Measurements from ENCODE around the gene KRT26. TPM values are rescaled to one million over a fixed set of nuclear protein-coding genes. Genes with fewer than 3 reads are reported as not detected.
A peak's percentile ranks its signal among the peaks of the same experiment; 100 is the strongest.

Gene KRT26
- polyA plus RNA-seq, 2 of the 4 experiments (the other 2 are of a cell fraction), result not detected

DNA sequence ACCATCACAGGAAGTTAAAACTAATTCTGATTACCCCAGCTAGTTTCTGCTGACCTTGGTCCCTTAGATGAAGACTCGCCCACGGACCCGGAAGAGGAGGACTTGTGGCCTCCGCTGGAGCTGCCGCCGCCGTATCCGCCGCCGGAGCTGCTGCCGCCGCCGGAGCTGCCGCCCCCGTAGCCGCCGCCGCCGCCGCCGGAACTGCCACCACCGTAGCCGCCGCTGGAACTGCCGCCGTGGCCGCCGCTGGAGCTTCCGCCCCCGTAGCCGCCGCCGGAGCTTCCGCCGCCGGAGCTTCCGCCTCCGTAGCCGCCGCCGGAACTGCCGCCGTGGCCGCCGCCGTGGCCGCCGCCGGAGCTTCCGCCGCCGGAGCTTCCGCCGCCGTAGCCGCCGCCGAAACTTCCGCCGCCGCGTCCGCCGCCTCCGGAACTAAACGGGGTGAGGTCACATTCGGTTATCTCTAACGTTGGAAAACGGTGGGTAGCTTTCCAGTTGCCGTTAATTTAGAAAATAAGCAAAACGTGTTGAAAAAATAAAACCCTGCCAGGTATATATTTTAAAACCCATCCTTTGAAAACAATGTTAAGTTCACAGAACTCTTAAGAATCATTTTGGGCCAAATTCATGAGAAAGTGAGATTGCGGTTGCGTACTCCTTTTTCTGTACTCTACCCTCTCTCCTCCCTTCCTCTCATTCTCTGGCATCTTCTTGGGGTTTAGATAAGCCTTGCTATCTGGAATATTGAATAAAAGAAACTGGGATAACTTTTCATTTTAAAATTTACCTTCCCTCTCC lies 46.9 kb upstream of the KRT26 start (continued):
- no peak for TF ChIP-seq CBX2 (IDR thresholded peaks at IDR 0.05; ENCODE audit: borderline replicate concordance, low read depth)
- no peak for TF ChIP-seq HOXB5 (CRISPR knock-in tag; IDR thresholded peaks at IDR 0.05)
- no peak for TF ChIP-seq EP300 (IDR thresholded peaks at IDR 0.05)
- no peak for TF ChIP-seq RARB (CRISPR knock-in tag; IDR thresholded peaks at IDR 0.05)
- TF ChIP-seq, protein P1, sequence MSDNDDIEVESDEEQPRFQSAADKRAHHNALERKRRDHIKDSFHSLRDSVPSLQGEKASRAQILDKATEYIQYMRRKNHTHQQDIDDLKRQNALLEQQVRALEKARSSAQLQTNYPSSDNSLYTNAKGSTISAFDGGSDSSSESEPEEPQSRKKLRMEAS (IDR thresholded peaks at IDR 0.05), result no peak
- TF ChIP-seq ZNF302 (CRISPR knock-in tag; IDR thresholded peaks at IDR 0.05), result no peak
- TF ChIP-seq, protein P2, sequence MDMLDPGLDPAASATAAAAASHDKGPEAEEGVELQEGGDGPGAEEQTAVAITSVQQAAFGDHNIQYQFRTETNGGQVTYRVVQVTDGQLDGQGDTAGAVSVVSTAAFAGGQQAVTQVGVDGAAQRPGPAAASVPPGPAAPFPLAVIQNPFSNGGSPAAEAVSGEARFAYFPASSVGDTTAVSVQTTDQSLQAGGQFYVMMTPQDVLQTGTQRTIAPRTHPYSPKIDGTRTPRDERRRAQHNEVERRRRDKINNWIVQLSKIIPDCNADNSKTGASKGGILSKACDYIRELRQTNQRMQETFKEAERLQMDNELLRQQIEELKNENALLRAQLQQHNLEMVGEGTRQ (IDR thresholded peaks at IDR 0.05), result no peak
- TF ChIP-seq FOSB (CRISPR knock-in tag; IDR thresholded peaks at IDR 0.05), result 0 out of 2 replicates have a peak, but pooled peaks have one; percentile 67
- TF ChIP-seq HDAC2 (IDR thresholded peaks at IDR 0.05), result no peak
- no peak for TF ChIP-seq ZSCAN20 (CRISPR knock-in tag; IDR thresholded peaks at IDR 0.05)
- no peak for TF ChIP-seq SREBF2 (IDR thresholded peaks at IDR 0.05)
- TF ChIP-seq MAZ (IDR thresholded peaks at IDR 0.05; ENCODE audit: borderline replicate concordance, low read depth, low read length), result no peak
- TF ChIP-seq ZC3H11A (IDR thresholded peaks at IDR 0.05), result no peak
- TF ChIP-seq SMC3 (IDR thresholded peaks at IDR 0.05), result no peak
- no peak for TF ChIP-seq HEYL (CRISPR knock-in tag; IDR thresholded peaks at IDR 0.05)
- no peak for TF ChIP-seq ZFP36 (IDR thresholded peaks at IDR 0.05; ENCODE audit: borderline replicate concordance, partially characterized antibody)
- TF ChIP-seq, protein P3, sequence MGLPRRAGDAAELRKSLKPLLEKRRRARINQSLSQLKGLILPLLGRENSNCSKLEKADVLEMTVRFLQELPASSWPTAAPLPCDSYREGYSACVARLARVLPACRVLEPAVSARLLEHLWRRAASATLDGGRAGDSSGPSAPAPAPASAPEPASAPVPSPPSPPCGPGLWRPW (IDR thresholded peaks at IDR 0.05), result no peak
- peak; percentile 77; the same call in 1 of the 2 replicates for TF ChIP-seq PHF8 (IDR thresholded peaks at IDR 0.05; ENCODE audit: borderline replicate concordance, low read depth)
- TF ChIP-seq, protein P4, sequence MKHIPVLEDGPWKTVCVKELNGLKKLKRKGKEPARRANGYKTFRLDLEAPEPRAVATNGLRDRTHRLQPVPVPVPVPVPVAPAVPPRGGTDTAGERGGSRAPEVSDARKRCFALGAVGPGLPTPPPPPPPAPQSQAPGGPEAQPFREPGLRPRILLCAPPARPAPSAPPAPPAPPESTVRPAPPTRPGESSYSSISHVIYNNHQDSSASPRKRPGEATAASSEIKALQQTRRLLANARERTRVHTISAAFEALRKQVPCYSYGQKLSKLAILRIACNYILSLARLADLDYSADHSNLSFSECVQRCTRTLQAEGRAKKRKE (CRISPR knock-in tag; IDR thresholded peaks at IDR 0.05; ENCODE audit: low read depth), result 0 out of 2 replicates have a peak, but pooled peaks have one; percentile 40
- TF ChIP-seq, protein P5, sequence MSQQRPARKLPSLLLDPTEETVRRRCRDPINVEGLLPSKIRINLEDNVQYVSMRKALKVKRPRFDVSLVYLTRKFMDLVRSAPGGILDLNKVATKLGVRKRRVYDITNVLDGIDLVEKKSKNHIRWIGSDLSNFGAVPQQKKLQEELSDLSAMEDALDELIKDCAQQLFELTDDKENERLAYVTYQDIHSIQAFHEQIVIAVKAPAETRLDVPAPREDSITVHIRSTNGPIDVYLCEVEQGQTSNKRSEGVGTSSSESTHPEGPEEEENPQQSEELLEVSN (IDR thresholded peaks at IDR 0.05; ENCODE audit: borderline replicate concordance, low read depth), result no peak; the same call in 1 of the 2 replicates
- TF ChIP-seq MAFK (IDR thresholded peaks at IDR 0.05; ENCODE audit: partially characterized antibody), result peak; percentile 69
- TF ChIP-seq FOSL2 (IDR thresholded peaks at IDR 0.05), result no peak
- no peak for TF ChIP-seq FOSL2 (CRISPR knock-in tag; IDR thresholded peaks at IDR 0.05)
- TF ChIP-seq KDM5A (IDR thresholded peaks at IDR 0.05), result no peak
- TF ChIP-seq KDM1A (IDR thresholded peaks at IDR 0.05; ENCODE audit: low read depth), result no peak
- TF ChIP-seq EHF (CRISPR knock-in tag; IDR thresholded peaks at IDR 0.05), result no peak
- no peak; a peak in 1 of 4 replicates for TF ChIP-seq CEBPB (IDR thresholded peaks at IDR 0.05)
- no peak for TF ChIP-seq RCOR1 (IDR thresholded peaks at IDR 0.05; ENCODE audit: low read depth, low read length)

DNA sequence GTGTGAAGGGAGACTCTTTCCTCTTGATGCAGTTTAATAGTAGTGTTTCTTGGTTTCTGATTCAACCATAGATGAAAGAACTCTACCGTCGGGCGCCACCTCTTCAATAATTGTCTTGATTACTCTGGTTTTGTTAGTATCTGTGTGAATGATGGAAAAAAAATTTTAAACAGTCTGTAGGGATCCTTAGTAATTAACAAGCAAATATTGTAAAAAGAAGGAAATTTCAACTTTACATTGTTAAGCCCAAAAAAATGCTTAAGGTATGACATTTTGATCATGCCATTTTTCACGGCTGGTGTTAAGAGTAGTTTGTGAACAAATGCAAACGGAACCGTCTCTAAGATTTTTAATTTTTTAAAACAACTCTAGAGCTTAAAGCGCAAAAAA lies 46.3 kb upstream of the KRT26 start:
- 2% methylated on average over 7 of the region's 7 CpGs for WGBS (ENCODE audit: missing lambda C conversion rate)
- Histone ChIP-seq H3K4me3 (peak overlapping the region; percentile 79), H3K27ac (peak overlapping the region; percentile 86 to 94), H3K9me3 (no peaks in the 10 kb centered on the region), H3K4me2 (peak overlapping the region; percentile 72), H3K4me1 (peaks cover 20% of the 10 kb centered on the region)
- no peak for DNase-seq (ENCODE audit: low read depth in 1 of 2, low spot score in 1 of 2)
- ATAC-seq, result no peak
- ChIA-PET POLR2A (interaction anchor here (0.7 to 1.9 kb wide), 30 partner anchors 9 to 871 kb away, joined by 3 to 16 read pairs (median 4); partner anchors contain the start of genes EIF1 and SMARCE1), CTCF (interaction anchor here (0.8 to 6.4 kb wide), 13 partner anchors 9 to 850 kb away, joined by 3 to 51 read pairs (median 4); no protein-coding TSS in a partner anchor)
- FAIRE-seq, result no peak
- TF ChIP-seq POLR2A (IDR thresholded peaks at IDR 0.05; ENCODE audit: low read length) (no peak), PHF8 (IDR thresholded peaks at IDR 0.05; ENCODE audit: borderline replicate concordance, low read depth) (no peak; the same call in 1 of the 2 replicates), RAD21 (conservative IDR thresholded peaks at IDR 0.05 in 1 of 2, IDR thresholded peaks at IDR 0.05 in 1 of 2) (no peak)
- TF ChIP-seq, protein P6, sequence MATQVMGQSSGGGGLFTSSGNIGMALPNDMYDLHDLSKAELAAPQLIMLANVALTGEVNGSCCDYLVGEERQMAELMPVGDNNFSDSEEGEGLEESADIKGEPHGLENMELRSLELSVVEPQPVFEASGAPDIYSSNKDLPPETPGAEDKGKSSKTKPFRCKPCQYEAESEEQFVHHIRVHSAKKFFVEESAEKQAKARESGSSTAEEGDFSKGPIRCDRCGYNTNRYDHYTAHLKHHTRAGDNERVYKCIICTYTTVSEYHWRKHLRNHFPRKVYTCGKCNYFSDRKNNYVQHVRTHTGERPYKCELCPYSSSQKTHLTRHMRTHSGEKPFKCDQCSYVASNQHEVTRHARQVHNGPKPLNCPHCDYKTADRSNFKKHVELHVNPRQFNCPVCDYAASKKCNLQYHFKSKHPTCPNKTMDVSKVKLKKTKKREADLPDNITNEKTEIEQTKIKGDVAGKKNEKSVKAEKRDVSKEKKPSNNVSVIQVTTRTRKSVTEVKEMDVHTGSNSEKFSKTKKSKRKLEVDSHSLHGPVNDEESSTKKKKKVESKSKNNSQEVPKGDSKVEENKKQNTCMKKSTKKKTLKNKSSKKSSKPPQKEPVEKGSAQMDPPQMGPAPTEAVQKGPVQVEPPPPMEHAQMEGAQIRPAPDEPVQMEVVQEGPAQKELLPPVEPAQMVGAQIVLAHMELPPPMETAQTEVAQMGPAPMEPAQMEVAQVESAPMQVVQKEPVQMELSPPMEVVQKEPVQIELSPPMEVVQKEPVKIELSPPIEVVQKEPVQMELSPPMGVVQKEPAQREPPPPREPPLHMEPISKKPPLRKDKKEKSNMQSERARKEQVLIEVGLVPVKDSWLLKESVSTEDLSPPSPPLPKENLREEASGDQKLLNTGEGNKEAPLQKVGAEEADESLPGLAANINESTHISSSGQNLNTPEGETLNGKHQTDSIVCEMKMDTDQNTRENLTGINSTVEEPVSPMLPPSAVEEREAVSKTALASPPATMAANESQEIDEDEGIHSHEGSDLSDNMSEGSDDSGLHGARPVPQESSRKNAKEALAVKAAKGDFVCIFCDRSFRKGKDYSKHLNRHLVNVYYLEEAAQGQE (IDR thresholded peaks at IDR 0.05), result no peak
- TF ChIP-seq, protein P7, sequence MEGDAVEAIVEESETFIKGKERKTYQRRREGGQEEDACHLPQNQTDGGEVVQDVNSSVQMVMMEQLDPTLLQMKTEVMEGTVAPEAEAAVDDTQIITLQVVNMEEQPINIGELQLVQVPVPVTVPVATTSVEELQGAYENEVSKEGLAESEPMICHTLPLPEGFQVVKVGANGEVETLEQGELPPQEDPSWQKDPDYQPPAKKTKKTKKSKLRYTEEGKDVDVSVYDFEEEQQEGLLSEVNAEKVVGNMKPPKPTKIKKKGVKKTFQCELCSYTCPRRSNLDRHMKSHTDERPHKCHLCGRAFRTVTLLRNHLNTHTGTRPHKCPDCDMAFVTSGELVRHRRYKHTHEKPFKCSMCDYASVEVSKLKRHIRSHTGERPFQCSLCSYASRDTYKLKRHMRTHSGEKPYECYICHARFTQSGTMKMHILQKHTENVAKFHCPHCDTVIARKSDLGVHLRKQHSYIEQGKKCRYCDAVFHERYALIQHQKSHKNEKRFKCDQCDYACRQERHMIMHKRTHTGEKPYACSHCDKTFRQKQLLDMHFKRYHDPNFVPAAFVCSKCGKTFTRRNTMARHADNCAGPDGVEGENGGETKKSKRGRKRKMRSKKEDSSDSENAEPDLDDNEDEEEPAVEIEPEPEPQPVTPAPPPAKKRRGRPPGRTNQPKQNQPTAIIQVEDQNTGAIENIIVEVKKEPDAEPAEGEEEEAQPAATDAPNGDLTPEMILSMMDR (IDR thresholded peaks at IDR 0.05), result no peak

Data from A549 (cell line).